ENCODE data around the gene DUSP16. TPM values are rescaled to one million over a fixed set of nuclear protein-coding genes. Genes with fewer than 3 reads are reported as not detected.

DUSP16 gene
- total and polyA plus RNA-seq, 4 experiments from 2014 or later: 16.8 to 125 (median 72.5) TPM

GRCh38 chr12:12491606-12492005, 71.1 kb downstream of the DUSP16 start:
- no peak for DNase-seq
- peaks cover 20 to 47% (median 37%) of the 10 kb centered on the region in 4 donors for H3K4me1 Mint-ChIP-seq
- Histone ChIP-seq H3K4me1 (ENCODE audit: insufficient read depth, low read length) (peaks cover 95% of the 10 kb centered on the region), H3K9me3 (ENCODE audit: control insufficient read depth in 1 of 2, low read length in 2 of 2) (no peaks in the 10 kb centered on the region), H3K4me3 (ENCODE audit: low read length in 2 of 2) (no peak overlapping the region), H3K27me3 (ENCODE audit: insufficient read depth, low read length) (no peaks in the 10 kb centered on the region), H3K36me3 (ENCODE audit: insufficient read depth, low read length) (no peaks in the 10 kb centered on the region), H3K27ac (ENCODE audit: low read depth, low read length) (no peak overlapping the region)
- peaks cover 0 to 2% (median 0%) of the 10 kb centered on the region in 8 donors for H3K9me3 Mint-ChIP-seq
- peaks cover 30 to 35% of the 10 kb centered on the region in 2 donors for H3K36me3 Mint-ChIP-seq
- intact Hi-C loops (cut with micrococcal nuclease): loop anchor here (1.0 kb wide), 1 partner anchor 8 kb away; no protein-coding TSS in a partner anchor
- H3K27me3 Mint-ChIP-seq: no peaks in the 10 kb centered on the region
- H3K27ac Mint-ChIP-seq: no peak overlapping the region
- ChIA-PET POLR2A (ENCODE audit: partially characterized antibody) (interaction anchor here (0.5 to 39.3 kb wide), 12 partner anchors 8 to 242 kb away, joined by 3 to 970 read pairs (median 4); partner anchors contain the start of gene CDKN1B), CTCF (ENCODE audit: partially characterized antibody) (interaction anchor here (0.8 to 2.0 kb wide), 3 partner anchors 68 to 245 kb away, joined by 3 to 6 read pairs (median 4); no protein-coding TSS in a partner anchor)
- H3K4me3 Mint-ChIP-seq: no peak overlapping the region

- peak overlapping the region; percentile 71 to 99 (median 88) for H3K27ac Mint-ChIP-seq
- peaks cover 24 to 49% (median 38%) of the 10 kb centered on the region in 4 donors for H3K4me1 Mint-ChIP-seq
- H3K27ac ChIP-seq (ENCODE audit: low read depth, low read length): no peak overlapping the region
Observed at GRCh38 chr12:12488823-12489550, 73.7 kb downstream of the DUSP16 start.

GRCh38 chr12:12488296-12488695, 74.4 kb downstream of the DUSP16 start:
- Histone ChIP-seq H3K4me1 (ENCODE audit: insufficient read depth, low read length) (peaks cover 79% of the 10 kb centered on the region), H3K27ac (ENCODE audit: low read depth, low read length) (peak overlapping the region; percentile 40), H3K4me3 (ENCODE audit: low read length in 2 of 2) (no peak overlapping the region), H3K27me3 (ENCODE audit: insufficient read depth, low read length) (no peaks in the 10 kb centered on the region), H3K9me3 (ENCODE audit: control insufficient read depth in 1 of 2, low read length in 2 of 2) (no peaks in the 10 kb centered on the region), H3K36me3 (ENCODE audit: insufficient read depth, low read length) (peaks cover 6% of the 10 kb centered on the region)
- Mint-ChIP-seq H3K4me3 (peak overlapping the region in 3 of 8 donors; percentile 8 to 54 (median 22)), H3K27ac (peak overlapping the region; percentile 84 to 99 (median 88)), H3K9me3 (peaks cover 0 to 2% (median 0%) of the 10 kb centered on the region in 8 donors), H3K36me3 (peaks cover 34 to 43% of the 10 kb centered on the region in 2 donors), H3K4me1 (peaks cover 29 to 56% (median 44%) of the 10 kb centered on the region in 4 donors), H3K27me3 (no peaks in the 10 kb centered on the region)
- ChIA-PET POLR2A (ENCODE audit: partially characterized antibody) (interaction anchor here (0.6 to 39.3 kb wide), 7 partner anchors 12 to 231 kb away, joined by 3 to 970 read pairs (median 5); partner anchors contain the start of gene CDKN1B), CTCF (ENCODE audit: partially characterized antibody) (interaction anchor here (1.0 to 2.1 kb wide), 5 partner anchors 15 to 167 kb away, joined by 3 to 8 read pairs (median 4); no protein-coding TSS in a partner anchor)
- intact Hi-C loops (cut with micrococcal nuclease): no loop called here
- DNase-seq: no peak

More at GRCh38 chr12:12488823-12489550, 73.7 kb downstream of the DUSP16 start:
- intact Hi-C loops (cut with micrococcal nuclease): no loop called here
- no peaks in the 10 kb centered on the region for H3K27me3 Mint-ChIP-seq
- POLR2A ChIA-PET (ENCODE audit: partially characterized antibody): interaction anchor here (0.6 to 39.3 kb wide), 7 partner anchors 10 to 231 kb away, joined by 3 to 970 read pairs (median 8); partner anchors contain the start of gene CDKN1B
- H3K36me3 Mint-ChIP-seq: peaks cover 29 to 37% of the 10 kb centered on the region in 2 donors
- Histone ChIP-seq H3K36me3 (ENCODE audit: insufficient read depth, low read length) (peaks cover 6% of the 10 kb centered on the region), H3K4me1 (ENCODE audit: insufficient read depth, low read length) (peaks cover 81% of the 10 kb centered on the region), H3K9me3 (ENCODE audit: control insufficient read depth in 1 of 2, low read length in 2 of 2) (no peaks in the 10 kb centered on the region), H3K27me3 (ENCODE audit: insufficient read depth, low read length) (no peaks in the 10 kb centered on the region), H3K4me3 (ENCODE audit: low read length in 2 of 2) (no peak overlapping the region)
- peak overlapping the region in 5 of 8 donors; percentile 3 to 54 (median 7) for H3K4me3 Mint-ChIP-seq
- peaks cover 0 to 2% (median 0%) of the 10 kb centered on the region in 8 donors for H3K9me3 Mint-ChIP-seq
- no peak for DNase-seq
- CTCF ChIA-PET (ENCODE audit: partially characterized antibody): interaction anchor here (1.2 kb wide), 1 partner anchor 15 kb away, joined by 4 read pairs; no protein-coding TSS in a partner anchor

- H3K4me1 ChIP-seq (ENCODE audit: insufficient read depth, low read length): peaks cover 79% of the 10 kb centered on the region
- Mint-ChIP-seq H3K27me3 (no peaks in the 10 kb centered on the region), H3K36me3 (peaks cover 34 to 43% of the 10 kb centered on the region in 2 donors), H3K4me1 (peaks cover 32 to 64% (median 50%) of the 10 kb centered on the region in 4 donors), H3K4me3 (peak overlapping the region in 4 of 8 donors; percentile 4 to 54 (median 24)), H3K9me3 (peaks cover 0 to 2% (median 0%) of the 10 kb centered on the region in 8 donors), H3K27ac (peak overlapping the region; percentile 84 to 99 (median 88))
- H3K27ac ChIP-seq (ENCODE audit: low read depth, low read length): peak overlapping the region; percentile 40
- ChIA-PET CTCF (ENCODE audit: partially characterized antibody) (interaction anchor here (0.9 to 2.1 kb wide), 5 partner anchors 12 to 168 kb away, joined by 3 to 8 read pairs (median 3); no protein-coding TSS in a partner anchor), POLR2A (ENCODE audit: partially characterized antibody) (interaction anchor here (0.6 to 39.3 kb wide), 14 partner anchors 13 to 232 kb away, joined by 3 to 970 read pairs (median 6); partner anchors contain the start of genes BORCS5, CDKN1B and DUSP16)
- no peaks in the 10 kb centered on the region for H3K27me3 ChIP-seq (ENCODE audit: insufficient read depth, low read length)
- H3K36me3 ChIP-seq (ENCODE audit: insufficient read depth, low read length): peaks cover 6% of the 10 kb centered on the region
- no peak overlapping the region for H3K4me3 ChIP-seq (ENCODE audit: low read length in 2 of 2)
- no peaks in the 10 kb centered on the region for H3K9me3 ChIP-seq (ENCODE audit: control insufficient read depth in 1 of 2, low read length in 2 of 2)
- intact Hi-C loops (cut with micrococcal nuclease): no loop called here
- DNase-seq: no peak
Observed at GRCh38 chr12:12487490-12487889, 75.2 kb downstream of the DUSP16 start.

GRCh38 chr12:12486661-12487240, 75.9 kb downstream of the DUSP16 start:
- H3K27ac Mint-ChIP-seq: peak overlapping the region; percentile 84 to 99 (median 92)
- intact Hi-C loops (cut with micrococcal nuclease): no loop called here
- Histone ChIP-seq H3K27ac (ENCODE audit: low read depth, low read length) (peak overlapping the region; percentile 40), H3K9me3 (ENCODE audit: control insufficient read depth in 1 of 2, low read length in 2 of 2) (no peaks in the 10 kb centered on the region), H3K4me1 (ENCODE audit: insufficient read depth, low read length) (peaks cover 78% of the 10 kb centered on the region), H3K4me3 (ENCODE audit: low read length in 2 of 2) (no peak overlapping the region), H3K27me3 (ENCODE audit: insufficient read depth, low read length) (no peaks in the 10 kb centered on the region), H3K36me3 (ENCODE audit: insufficient read depth, low read length) (peaks cover 6% of the 10 kb centered on the region)
- peaks cover 0 to 2% (median 0%) of the 10 kb centered on the region in 8 donors for H3K9me3 Mint-ChIP-seq
- DNase-seq: no peak
- H3K27me3 Mint-ChIP-seq: no peaks in the 10 kb centered on the region
- H3K4me1 Mint-ChIP-seq: peaks cover 36 to 70% (median 56%) of the 10 kb centered on the region in 4 donors
- H3K36me3 Mint-ChIP-seq: peaks cover 37 to 43% of the 10 kb centered on the region in 2 donors
- ChIA-PET POLR2A (ENCODE audit: partially characterized antibody) (interaction anchor here (0.8 to 39.3 kb wide), 15 partner anchors 12 to 300 kb away, joined by 3 to 970 read pairs (median 4); partner anchors contain the start of genes BORCS5, CDKN1B and DUSP16), CTCF (ENCODE audit: partially characterized antibody) (interaction anchor here (0.9 to 2.1 kb wide), 4 partner anchors 12 to 110 kb away, joined by 3 to 8 read pairs (median 4); no protein-coding TSS in a partner anchor)
- H3K4me3 Mint-ChIP-seq: peak overlapping the region in 6 of 8 donors; percentile 14 to 65 (median 28)

- Histone ChIP-seq H3K4me1 (ENCODE audit: insufficient read depth, low read length) (peaks cover 77% of the 10 kb centered on the region), H3K36me3 (ENCODE audit: insufficient read depth, low read length) (peaks cover 25% of the 10 kb centered on the region), H3K27me3 (ENCODE audit: insufficient read depth, low read length) (no peaks in the 10 kb centered on the region), H3K4me3 (ENCODE audit: low read length in 2 of 2) (peak overlapping the region in 1 of 2 donors; percentile 54), H3K9me3 (ENCODE audit: control insufficient read depth in 1 of 2, low read length in 2 of 2) (no peaks in the 10 kb centered on the region), H3K27ac (ENCODE audit: low read depth, low read length) (peak overlapping the region; percentile 88)
- H3K27me3 Mint-ChIP-seq: no peaks in the 10 kb centered on the region
- peak overlapping the region; percentile 88 to 100 (median 97) for H3K27ac Mint-ChIP-seq
- H3K9me3 Mint-ChIP-seq: peaks cover 0 to 2% (median 0%) of the 10 kb centered on the region in 8 donors
- peak in 2 of 5 donors; percentile 30 to 39 for DNase-seq
- intact Hi-C loops (cut with micrococcal nuclease): loop anchor here (2.0 to 5.0 kb wide), 2 partner anchors 127 to 244 kb away; partner anchors contain the start of gene CREBL2
- POLR2A ChIA-PET (ENCODE audit: partially characterized antibody): interaction anchor here (0.6 to 39.3 kb wide), 22 partner anchors 8 to 236 kb away, joined by 3 to 970 read pairs (median 14); partner anchors contain the start of genes BORCS5, CDKN1B and DUSP16
- H3K4me3 Mint-ChIP-seq: peak overlapping the region; percentile 60 to 90 (median 82)
- peaks cover 48 to 54% of the 10 kb centered on the region in 2 donors for H3K36me3 Mint-ChIP-seq
- peaks cover 49 to 88% (median 67%) of the 10 kb centered on the region in 4 donors for H3K4me1 Mint-ChIP-seq
- CTCF ChIA-PET (ENCODE audit: partially characterized antibody): interaction anchor here (0.8 to 5.0 kb wide), 4 partner anchors 15 to 253 kb away, joined by 3 to 41 read pairs (median 16); no protein-coding TSS in a partner anchor
Observed at GRCh38 chr12:12483438-12483837, 79.2 kb downstream of the DUSP16 start.
